GM23248 (cell line): Measurements from ENCODE around the gene USP1. TPM values are rescaled to one million over a fixed set of nuclear protein-coding genes. Genes with fewer than 3 reads are reported as not detected.

Experiments
- DNase-seq: peaks from one replicate; pipeline ENCODE4 v3.0.0-alpha.2; 2015
- H2AFZ ChIP-seq: fragments of 200-600 bp; sonication (generic); 2 replicates; pipeline ENCODE4 v1.6.1; 2016; ENCODE audit warnings: antibody characterized with exemption
- H3F3A ChIP-seq: fragments of 200-600 bp; sonication (generic); 2 replicates; pipeline ENCODE4 v1.6.1; 2016; ENCODE audit warnings: mild to moderate bottlenecking, antibody characterized with exemption, mixed run types; ENCODE audit not compliant: insufficient read depth
- H3K27ac ChIP-seq: fragments of 200-600 bp; sonication (generic); 2 replicates; pipeline ENCODE4 v1.5.1; 2016; ENCODE audit warnings: mild to moderate bottlenecking
- H3K27me3 ChIP-seq: fragments of 200-600 bp; sonication (generic); replicated peaks from 2 replicates; pipeline ENCODE4 v1.6.1; 2016; ENCODE audit warnings: mild to moderate bottlenecking; ENCODE audit not compliant: insufficient read depth
- H3K36me3 ChIP-seq: fragments of 200-600 bp; sonication (generic); 2 replicates; pipeline ENCODE4 v1.6.1; 2016; ENCODE audit warnings: low read depth, mild to moderate bottlenecking
- H3K4me1 ChIP-seq: fragments of 200-600 bp; sonication (generic); 2 replicates; pipeline ENCODE4 v1.6.1; 2016; ENCODE audit warnings: mild to moderate bottlenecking; ENCODE audit not compliant: insufficient read depth
- H3K4me2 ChIP-seq: fragments of 200-600 bp; sonication (generic); one replicate; pipeline ENCODE4 v1.6.1; 2016; ENCODE audit warnings: mild to moderate bottlenecking; ENCODE audit not compliant: unreplicated experiment
- H3K4me3 ChIP-seq: fragments of 200-600 bp; sonication (generic); 2 replicates; pipeline ENCODE4 v1.5.1; 2016; ENCODE audit warnings: mild to moderate bottlenecking
- H3K79me2 ChIP-seq: fragments of 200-600 bp; sonication (generic); 2 replicates; pipeline ENCODE4 v1.6.1; 2016; ENCODE audit warnings: mild to moderate bottlenecking; ENCODE audit not compliant: insufficient read depth
- H3K9ac ChIP-seq: fragments of 200-600 bp; sonication (generic); 2 replicates; pipeline ENCODE4 v1.6.1; 2016; ENCODE audit warnings: mild to moderate bottlenecking
- H3K9me2 ChIP-seq: fragments of 200-600 bp; sonication (generic); 2 replicates; pipeline ENCODE4 v1.6.1; 2016; ENCODE audit warnings: mixed run types, mild to moderate bottlenecking, moderate library complexity; ENCODE audit not compliant: insufficient read depth
- H3K9me3 ChIP-seq: fragments of 200-600 bp; sonication (generic); one replicate; pipeline ENCODE4 v1.6.1; 2017; ENCODE audit warnings: low read depth
- H4K20me1 ChIP-seq: fragments of 200-600 bp; sonication (generic); 2 replicates; pipeline ENCODE4 v1.6.0; 2016; ENCODE audit not compliant: insufficient read depth
- EZH2 ChIP-seq: fragments of 200-600 bp; sonication (generic); IDR thresholded peaks from 2 replicates; pipeline ENCODE4 v1.6.1; 2018; ENCODE audit warnings: antibody characterized with exemption, mild to moderate bottlenecking; ENCODE audit not compliant: insufficient read depth, poor library complexity, severe bottlenecking
- EZH2phosphoT487 ChIP-seq: fragments of 200-600 bp; sonication (generic); IDR thresholded peaks from 2 replicates; pipeline ENCODE4 v1.6.1; 2018; ENCODE audit warnings: antibody characterized with exemption, moderate library complexity, mild to moderate bottlenecking, low read depth; ENCODE audit not compliant: insufficient read depth
- WGBS, 2 experiments: methylation state at CpG; one replicate each; pipeline ENCODE4 v1.1.6; 2015 to 2017; ENCODE audit warnings: low lambda C conversion rate in 2 of 2, low coverage in 1 of 2; ENCODE audit errors: missing lambda C conversion rate in 2 of 2; 5-methylcytosine and 5-hydroxymethylcytosine counted together
- in situ Hi-C: fragments of 300-500 bp; cut with MboI; formaldehyde crosslinking; loops from 2 replicates; pipeline ENCODE4 v1.15.0; 2020
- polyA plus RNA-seq: library from polyadenylated mRNA; unstranded; fragments of >200 nt; fragmentation: Nextera tagmentation; extraction: Ambion mirVana; gene quantifications from 2 replicates; pipeline ENCODE4 v1.2.1, GENCODE V29; 2016
- total RNA-seq: library from RNA; depleted of rRNA; stranded (reverse); fragments of >200 nt; shearing (Covaris generic); gene quantifications from 2 replicates; pipeline ENCODE4 v1.2.3, GENCODE V29; 2014

The USP1 gene
- total and polyA plus RNA-seq, 2 experiments from 2014 or later, result 22.8 to 27.8 TPM

DNA sequence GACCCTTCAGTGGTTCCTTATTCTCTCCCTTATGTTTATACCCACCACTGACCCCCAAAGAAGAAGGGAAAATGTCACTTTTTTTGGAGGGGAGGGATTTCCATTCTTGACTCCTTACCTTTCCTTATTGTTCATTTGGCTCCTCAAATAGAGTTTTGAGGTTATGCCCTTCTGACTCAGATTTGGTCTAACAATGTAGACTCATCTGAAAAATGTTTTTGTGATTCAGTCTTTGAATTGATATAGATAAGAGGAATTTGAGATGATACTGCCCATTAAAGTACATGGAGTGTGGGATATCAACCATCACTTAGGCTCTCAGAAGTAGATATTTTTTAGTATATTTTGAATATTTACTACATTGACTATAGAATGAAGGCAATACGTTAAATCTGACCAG lies 16.1 kb downstream of the USP1 start:
- Histone ChIP-seq H3K79me2 (no peaks in the 10 kb centered on the region; the same call in 1 of the 2 replicates), H3K9ac (no peak overlapping the region), H3K36me3 (peaks cover 76% of the 10 kb centered on the region), H3K4me3 (no peak overlapping the region), H3K4me1 (peaks cover 9% of the 10 kb centered on the region; the same call in 1 of the 2 replicates), H3F3A (peaks cover 45% of the 10 kb centered on the region), H3K27me3 (no peaks in the 10 kb centered on the region), H3K4me2 (no peak overlapping the region), H3K9me3 (no peaks in the 10 kb centered on the region), H3K27ac (no peak overlapping the region), H2AFZ (no peak overlapping the region), H3K9me2 (no peaks in the 10 kb centered on the region), H4K20me1 (no peaks in the 10 kb centered on the region)
- DNase-seq, result peak; percentile 67
- WGBS, 2 experiments, result 94 to 100% methylated on average over 1 of the region's 1 CpG
- in situ Hi-C loops, result no loop called here
- TF ChIP-seq EZH2phosphoT487 (no peak), EZH2 (no peak)

DNA sequence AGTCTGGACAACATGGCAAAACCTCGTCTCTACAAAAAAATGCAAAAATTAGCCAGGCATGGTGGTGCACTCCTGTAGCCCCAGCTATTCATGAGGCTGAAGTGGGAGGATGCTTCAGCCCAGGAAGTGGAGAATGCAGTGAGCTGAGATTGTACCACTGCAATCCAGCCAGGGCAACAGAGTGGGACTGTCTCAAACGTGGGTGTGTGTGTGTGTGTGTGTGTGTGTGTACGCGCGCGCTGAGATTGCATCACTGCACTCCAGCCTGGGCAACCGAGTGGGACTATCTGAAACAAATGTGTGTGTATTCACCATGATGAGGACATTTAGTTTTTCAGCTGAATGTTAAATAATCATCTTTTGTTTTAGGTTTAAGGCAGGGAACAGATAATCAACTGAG lies 21.1 kb downstream of the USP1 start:
- Histone ChIP-seq H3K9me3 (no peaks in the 10 kb centered on the region), H3K4me3 (no peak overlapping the region), H4K20me1 (no peaks in the 10 kb centered on the region), H3K27me3 (no peaks in the 10 kb centered on the region), H3K4me2 (no peak overlapping the region), H3K79me2 (no peaks in the 10 kb centered on the region), H3K36me3 (peaks cover 32% of the 10 kb centered on the region), H2AFZ (no peak overlapping the region), H3K27ac (no peak overlapping the region), H3K9me2 (no peaks in the 10 kb centered on the region), H3F3A (peaks cover 26% of the 10 kb centered on the region), H3K9ac (no peak overlapping the region), H3K4me1 (peaks cover 4% of the 10 kb centered on the region; the same call in 1 of the 2 replicates)
- WGBS, 2 experiments, result 47 to 65% methylated on average over 7 of the region's 7 CpGs
- TF ChIP-seq EZH2 (no peak), EZH2phosphoT487 (no peak)
- in situ Hi-C loops, result no loop called here
- no peak for DNase-seq

- no peak overlapping the region for H3K4me2 ChIP-seq
- no peak overlapping the region for H3K9ac ChIP-seq
- H3K36me3 ChIP-seq, result peaks cover 32% of the 10 kb centered on the region
- peak; percentile 20 for DNase-seq
- H3K79me2 ChIP-seq, result no peaks in the 10 kb centered on the region
- H2AFZ ChIP-seq, result no peak overlapping the region
- H3K4me3 ChIP-seq, result no peak overlapping the region
- H3F3A ChIP-seq, result no peaks in the 10 kb centered on the region; the same call in 1 of the 2 replicates
- in situ Hi-C loops, result no loop called here
- WGBS, 2 experiments, result 87 to 90% methylated on average over 3 of the region's 3 CpGs
- no peaks in the 10 kb centered on the region for H3K9me2 ChIP-seq
- no peaks in the 10 kb centered on the region for H3K4me1 ChIP-seq
- H3K27ac ChIP-seq, result no peak overlapping the region
- no peaks in the 10 kb centered on the region for H3K27me3 ChIP-seq
- H3K9me3 ChIP-seq, result no peaks in the 10 kb centered on the region
- TF ChIP-seq EZH2phosphoT487 (no peak), EZH2 (no peak)
- H4K20me1 ChIP-seq, result no peaks in the 10 kb centered on the region
These were observed 25.5 kb downstream of the USP1 start for GRCh38 chr1:62462370-62462769.

DNA sequence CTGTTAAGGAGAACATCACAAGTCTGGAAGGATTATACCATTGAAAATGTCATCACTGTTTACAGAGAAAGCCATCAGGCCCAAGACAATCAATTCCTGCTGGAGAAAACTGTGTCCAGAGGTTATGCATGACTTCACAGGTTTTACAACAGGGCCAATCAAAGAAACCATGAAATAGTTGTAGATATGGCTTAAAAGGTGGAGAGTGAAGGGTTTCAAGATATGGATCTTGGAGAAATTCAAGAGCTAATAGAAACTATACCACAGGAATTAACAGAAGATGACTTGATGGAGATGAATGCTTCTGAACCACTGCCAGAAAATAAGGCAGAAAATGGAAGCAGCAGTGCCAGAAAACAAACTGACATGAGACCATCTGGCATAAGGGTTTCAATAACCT lies 30.2 kb downstream of the USP1 start:
- H3K27ac ChIP-seq, result no peak overlapping the region
- H3K4me1 ChIP-seq, result no peaks in the 10 kb centered on the region
- H3K27me3 ChIP-seq, result no peaks in the 10 kb centered on the region
- no peaks in the 10 kb centered on the region for H4K20me1 ChIP-seq
- TF ChIP-seq EZH2phosphoT487, result no peak
- no peak for TF ChIP-seq EZH2
- in situ Hi-C loops, result no loop called here
- no peak overlapping the region for H3K9ac ChIP-seq
- no peak for DNase-seq
- no peak overlapping the region for H2AFZ ChIP-seq
- H3K4me2 ChIP-seq, result no peak overlapping the region
- no peaks in the 10 kb centered on the region for H3K9me2 ChIP-seq
- peaks cover 54% of the 10 kb centered on the region for H3K36me3 ChIP-seq
- no peaks in the 10 kb centered on the region for H3K9me3 ChIP-seq
- H3F3A ChIP-seq, result no peaks in the 10 kb centered on the region
- H3K4me3 ChIP-seq, result no peak overlapping the region
- H3K79me2 ChIP-seq, result no peaks in the 10 kb centered on the region

- Histone ChIP-seq H3K36me3 (peaks cover 55% of the 10 kb centered on the region), H3K27me3 (no peaks in the 10 kb centered on the region), H3K4me1 (no peaks in the 10 kb centered on the region), H3K4me2 (no peak overlapping the region), H3K27ac (no peak overlapping the region), H4K20me1 (no peaks in the 10 kb centered on the region), H2AFZ (no peak overlapping the region), H3K9ac (no peak overlapping the region), H3K9me2 (no peaks in the 10 kb centered on the region), H3F3A (no peaks in the 10 kb centered on the region), H3K4me3 (no peak overlapping the region), H3K9me3 (no peaks in the 10 kb centered on the region), H3K79me2 (no peaks in the 10 kb centered on the region)
- no peak for DNase-seq
- TF ChIP-seq EZH2phosphoT487 (no peak), EZH2 (no peak)
- 98% methylated on average over 3 of the region's 3 CpGs for WGBS, 2 experiments
- in situ Hi-C loops, result no loop called here
These were observed 39.8 kb downstream of the USP1 start for GRCh38 chr1:62476525-62477219.
